Measurements from ENCODE around the gene SMCO4. TPM values are rescaled to one million over a fixed set of nuclear protein-coding genes. Genes with fewer than 3 reads are reported as not detected.

The SMCO4 gene
- total RNA-seq, 1 donor from 2014 or later: 6.3 TPM

DNA sequence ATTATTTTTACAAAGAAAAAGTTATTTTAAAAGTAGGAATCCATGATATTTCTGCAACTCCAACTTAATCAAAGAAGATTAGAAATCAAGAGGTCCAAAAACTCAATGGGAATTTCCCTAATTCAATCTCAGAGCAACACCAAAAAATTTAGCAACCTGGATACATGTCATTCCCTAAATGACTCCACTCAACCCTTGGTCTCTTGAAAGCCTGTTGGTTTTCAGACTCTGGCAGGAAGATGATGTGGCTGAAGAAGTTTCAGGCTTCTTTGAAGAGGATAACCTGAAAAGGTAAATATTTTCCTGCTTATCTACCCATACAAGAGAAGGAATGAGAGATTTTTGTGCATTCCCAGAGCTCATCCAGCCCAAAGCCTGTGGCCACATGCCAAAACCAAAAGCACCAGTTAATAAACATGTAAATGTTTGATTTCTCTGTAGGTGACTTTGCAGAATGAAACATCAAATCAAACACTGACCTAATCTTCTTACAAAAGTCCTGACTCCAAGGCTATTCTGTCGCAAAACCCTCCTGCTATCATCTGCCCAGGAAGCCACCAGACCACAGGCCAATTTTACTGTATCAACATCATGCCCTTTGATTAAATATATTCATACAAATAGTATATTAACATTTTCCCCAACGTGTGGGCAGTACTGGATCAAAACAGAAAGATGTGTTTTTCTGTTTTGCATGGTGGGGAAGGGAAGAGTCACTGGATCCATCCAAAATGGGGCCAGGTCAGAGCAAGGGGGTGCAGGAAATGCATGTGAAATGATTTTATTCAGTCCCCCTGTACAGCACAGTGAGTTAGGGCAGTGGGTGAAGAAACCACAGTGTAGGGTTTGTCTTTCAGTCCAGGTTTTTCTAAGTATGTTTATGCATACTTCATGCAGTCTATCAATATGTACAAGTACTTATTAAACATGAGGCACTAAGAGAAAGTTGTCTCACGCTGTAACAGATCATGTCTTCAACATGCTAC is 38.8 kb downstream of the SMCO4 start:
- DNase-seq (ENCODE audit: low spot score): no peak

DNA sequence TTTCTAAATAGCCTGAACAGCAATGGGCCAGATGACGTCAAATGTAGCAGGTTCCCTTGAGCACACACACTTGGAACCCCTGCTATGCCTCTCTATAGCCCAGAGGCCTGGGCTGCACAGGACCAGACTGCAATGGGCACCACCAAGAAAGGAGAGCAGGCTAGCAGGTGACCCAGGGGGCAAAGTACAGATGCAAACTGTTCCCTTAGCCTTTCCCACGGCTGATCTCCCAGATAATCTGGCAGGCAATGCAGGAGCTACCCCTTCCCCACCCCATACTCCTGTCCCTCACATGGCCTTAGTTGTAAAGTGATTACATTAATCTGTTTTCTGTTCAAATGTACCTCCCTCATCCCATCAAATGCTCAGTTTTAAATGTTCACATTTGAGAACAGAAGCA is 41.3 kb downstream of the SMCO4 start:
- no peak for DNase-seq (ENCODE audit: low spot score)

DNA sequence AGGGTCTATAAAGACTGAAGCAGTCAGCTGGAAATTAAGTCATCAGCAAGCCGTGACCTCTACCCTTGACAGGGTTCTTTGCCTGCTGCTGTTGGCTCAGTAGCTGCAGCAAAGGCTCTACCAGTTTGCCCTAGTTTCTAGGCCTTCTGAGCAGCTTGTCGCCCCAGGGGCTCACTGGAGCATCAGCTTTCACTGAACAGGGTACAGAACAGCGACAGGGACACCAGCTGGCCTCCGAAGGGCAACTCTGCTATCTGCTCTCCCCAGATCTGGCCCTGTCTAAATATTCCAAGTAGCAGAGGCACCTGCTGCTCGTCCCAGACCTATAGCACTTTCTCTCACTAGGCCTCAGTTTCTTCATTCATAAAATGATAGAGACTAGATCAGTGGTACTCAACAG is 42.4 kb downstream of the SMCO4 start:
- DNase-seq (ENCODE audit: low spot score): no peak

DNA sequence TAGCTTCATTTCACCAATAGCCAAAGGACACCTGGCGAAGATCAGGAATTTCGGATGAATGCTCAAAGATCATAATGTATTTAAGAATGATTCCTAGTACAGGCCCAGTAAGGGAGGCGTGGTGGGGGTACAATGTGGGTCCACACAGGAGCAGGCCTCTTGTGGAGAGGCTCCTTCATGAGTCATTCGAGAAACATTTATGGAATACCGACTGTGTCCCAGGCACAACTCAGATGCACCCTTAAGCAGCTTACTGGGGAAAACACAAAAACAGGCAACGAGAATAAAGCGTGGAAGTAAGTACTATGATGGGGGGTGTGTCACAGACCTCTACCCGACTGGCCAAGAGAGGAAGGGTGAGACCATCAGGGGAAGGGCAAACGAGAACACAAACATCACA is 44.5 kb downstream of the SMCO4 start:
- no peak for DNase-seq (ENCODE audit: low spot score)

DNA sequence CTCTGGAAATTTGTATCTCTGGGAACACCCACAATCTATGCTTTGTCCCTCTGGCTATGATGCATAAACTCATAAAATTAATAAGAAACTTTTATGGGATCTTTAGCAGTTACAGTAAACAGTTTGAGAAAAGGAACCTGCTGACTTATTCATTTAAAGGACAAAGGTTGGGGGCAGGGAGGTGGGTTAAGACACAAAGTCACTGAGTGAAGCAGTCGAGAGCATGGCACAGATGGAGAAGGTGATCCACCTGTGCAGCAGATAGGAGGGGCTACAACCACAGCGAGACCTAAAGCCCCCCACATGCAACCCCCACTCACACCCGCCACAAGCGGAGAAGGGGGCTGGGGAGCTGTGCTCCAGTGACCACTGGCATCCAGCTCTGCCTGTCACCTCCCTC is 45.0 kb downstream of the SMCO4 start:
- no peak for DNase-seq (ENCODE audit: low spot score)

DNA sequence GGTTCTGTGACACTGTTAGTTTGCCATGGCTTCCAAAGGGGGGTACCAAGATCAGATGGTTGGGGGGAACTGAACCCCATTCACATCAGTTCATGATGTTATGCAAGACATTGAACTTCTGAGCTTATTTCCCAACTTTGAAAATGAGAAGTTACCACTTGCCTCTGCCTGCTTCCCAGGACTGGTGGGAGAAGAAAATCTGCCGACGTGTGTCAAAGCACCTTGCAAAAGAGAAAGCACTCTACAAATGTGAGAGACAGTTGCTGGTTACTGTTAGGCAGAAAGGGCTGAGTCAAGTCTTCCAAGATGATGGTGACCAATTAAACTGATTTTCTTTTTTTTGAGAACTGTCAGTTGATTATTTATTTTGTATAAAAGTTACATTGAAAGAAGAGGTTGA is 45.6 kb downstream of the SMCO4 start:
- DNase-seq (ENCODE audit: low spot score): no peak

DNA sequence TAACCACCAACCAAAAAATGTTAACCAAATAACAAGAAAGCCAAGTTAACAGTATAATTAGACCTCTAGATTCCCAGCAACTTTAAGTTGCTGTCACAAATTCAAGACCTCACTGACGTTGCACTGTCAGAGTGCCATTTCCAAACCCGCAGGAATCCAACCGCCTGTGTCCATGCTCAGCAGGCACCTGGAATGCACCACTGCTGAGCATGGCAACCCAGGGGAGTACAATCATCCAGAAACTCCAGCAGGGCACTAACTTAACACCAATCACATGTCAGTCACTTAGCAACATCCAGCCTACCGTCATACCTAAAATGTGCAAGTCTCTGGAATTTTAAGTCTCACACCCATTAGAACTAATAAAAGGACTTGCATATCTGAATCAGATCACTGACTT is 48.8 kb downstream of the SMCO4 start:
- no peak for DNase-seq (ENCODE audit: low spot score)

DNA sequence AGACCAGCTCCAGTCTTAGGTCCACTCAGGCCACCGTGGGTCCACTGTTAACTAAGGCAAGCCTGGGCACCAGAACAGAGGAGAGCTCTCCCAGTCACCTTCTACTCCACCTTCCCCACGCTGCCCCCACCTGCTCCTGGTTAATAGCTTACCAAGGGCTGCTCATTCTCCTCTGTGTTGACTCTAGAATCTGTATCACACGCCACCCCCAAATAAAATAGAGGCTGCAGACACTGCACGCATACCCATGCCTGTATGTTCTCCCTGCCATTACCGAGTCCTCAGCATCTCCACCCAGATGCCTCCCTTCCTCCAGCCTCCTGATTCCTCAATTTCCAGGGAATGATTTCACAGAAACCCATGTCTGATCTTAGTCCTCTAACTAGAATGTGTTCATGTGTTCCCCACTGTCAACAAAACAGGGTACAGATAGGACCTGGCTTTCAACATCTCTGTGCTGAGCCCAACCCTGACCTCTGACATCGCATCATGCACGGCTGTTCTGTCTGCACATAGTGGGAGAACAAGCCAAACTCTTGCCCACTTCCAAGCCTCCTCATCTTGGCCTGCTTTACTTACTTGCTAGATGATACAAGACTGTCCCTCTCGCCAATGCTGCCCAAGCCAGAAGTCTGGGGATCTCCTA is 49.8 kb downstream of the SMCO4 start:
- no peak for DNase-seq (ENCODE audit: low spot score)

DNA sequence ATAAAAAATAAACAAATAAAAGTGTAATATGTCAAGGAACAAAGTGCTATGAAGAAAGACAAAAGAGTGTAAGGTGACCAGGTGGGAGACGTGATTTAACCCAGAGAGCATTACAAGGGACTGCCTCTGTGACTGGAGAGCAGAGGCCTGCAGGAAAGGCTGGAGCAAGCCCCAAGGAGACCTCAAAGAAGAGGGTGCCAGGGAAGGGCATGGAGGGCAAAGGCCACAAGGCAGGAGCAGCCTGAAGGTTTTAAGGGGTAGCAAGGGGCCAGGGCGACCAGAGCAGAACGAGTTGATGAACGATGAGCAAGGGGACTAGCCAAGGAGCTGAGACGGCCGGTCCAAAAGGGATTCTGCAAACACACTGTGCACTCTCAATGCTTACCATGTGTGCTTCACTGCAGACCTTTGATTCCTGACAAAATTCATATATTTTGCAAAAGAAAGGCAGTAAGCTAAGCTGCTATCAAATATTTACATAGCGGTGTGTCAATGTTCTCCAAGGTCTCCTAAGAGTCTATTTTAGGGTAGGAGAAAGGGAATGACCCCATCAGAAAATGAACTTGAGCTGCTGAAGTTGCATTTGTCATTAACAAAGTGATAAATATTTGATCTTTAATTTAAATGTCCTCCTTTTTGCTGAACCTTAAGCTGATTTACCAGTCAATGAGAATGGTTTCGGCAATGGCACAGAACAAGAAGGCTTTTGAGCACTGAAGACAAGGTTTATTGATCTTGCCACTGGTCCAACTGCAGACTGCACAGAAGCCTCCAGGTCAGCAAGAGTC is 50.5 kb downstream of the SMCO4 start:
- no peak for DNase-seq (ENCODE audit: low spot score)

DNA sequence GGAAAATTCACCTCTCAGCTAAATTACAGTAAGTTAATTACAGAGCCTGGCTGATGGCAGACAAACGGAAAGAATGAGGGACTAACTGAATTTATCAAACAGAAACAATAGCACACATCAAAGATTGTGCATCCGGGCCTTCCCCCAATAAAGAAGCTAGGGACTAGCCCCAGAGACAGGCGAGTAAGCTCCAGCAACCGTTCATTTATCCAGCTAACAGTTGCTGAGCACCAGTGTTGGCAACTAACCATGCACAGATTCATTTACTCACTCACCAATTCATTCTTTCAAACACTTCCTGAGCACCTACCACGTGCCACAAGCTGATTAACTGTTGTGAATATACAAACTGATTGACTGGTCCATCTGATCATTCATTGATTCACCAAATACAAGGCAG is 51.2 kb downstream of the SMCO4 start:
- no peak for DNase-seq (ENCODE audit: low spot score)

DNA sequence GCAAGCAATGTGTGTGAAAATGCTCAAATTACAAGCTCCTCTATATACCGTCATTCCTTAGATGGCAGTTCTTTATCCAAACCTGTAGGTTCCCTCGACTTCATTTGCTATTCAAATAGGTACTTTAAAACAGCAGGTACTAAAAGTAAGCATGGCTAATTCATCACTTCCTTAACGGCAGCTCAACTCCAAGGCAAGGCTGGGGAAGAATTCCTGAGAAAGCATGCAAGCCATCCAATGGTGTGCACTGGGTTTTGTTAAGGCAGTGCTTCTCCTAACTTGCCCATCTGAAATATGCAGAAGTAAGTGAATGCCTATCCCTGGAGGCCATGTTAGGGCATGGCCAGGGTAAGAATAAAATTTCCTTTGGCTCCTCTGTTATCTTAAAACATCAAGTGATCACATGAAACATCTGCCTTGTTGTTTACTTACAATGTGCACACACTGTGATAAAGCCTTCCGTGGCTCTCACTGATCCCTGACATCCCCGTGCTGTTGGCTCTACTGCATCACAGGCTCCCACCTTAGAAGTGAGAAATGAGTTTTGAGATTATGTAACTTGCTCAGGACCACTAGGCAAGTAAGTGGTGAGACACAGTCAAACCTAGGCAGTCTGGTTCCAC is 52.1 kb downstream of the SMCO4 start:
- no peak for DNase-seq (ENCODE audit: low spot score)

DNA sequence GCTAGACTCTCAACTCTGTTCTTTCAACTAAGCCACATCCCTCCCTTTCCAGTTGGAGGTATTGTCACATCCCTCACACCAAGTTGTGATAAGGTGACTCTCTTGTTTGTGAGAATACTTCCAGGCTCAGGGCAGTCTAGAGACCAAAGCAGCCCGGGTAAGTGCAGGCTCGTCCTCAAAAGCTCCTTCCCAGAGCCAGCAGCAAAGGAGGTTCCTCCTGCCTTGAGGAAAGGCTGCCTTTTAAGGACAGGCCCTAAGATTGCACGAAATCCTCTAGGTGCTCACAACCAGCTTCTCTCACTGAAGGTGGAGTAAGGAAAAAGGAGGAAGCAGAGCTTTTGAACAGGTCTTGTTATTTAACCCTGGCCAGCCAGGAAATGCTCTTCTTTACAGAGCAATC is 53.4 kb downstream of the SMCO4 start:
- no peak for DNase-seq (ENCODE audit: low spot score)

DNA sequence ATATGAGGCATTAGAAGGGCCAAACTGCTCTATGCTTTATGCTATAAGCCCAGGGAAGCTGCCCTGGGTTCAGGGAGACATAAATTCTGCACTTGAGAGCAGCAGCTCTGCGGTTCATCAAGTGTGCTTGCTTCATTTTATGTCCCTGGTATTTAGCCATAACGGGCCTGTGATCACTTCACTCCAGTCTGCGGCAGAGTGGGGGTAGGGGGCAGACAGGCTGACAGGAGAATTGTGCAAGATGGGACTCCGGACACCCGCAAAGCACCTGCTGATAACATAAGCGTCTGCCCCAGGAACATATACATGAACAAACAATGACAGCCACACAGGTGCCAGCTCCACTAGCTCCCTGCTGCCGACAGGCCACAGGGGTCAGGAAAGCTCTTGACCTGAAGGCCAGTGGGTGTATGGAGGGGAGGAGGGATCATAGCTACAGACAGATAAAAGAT is 56.1 kb downstream of the SMCO4 start:
- DNase-seq (ENCODE audit: low spot score): peak; percentile 89

DNA sequence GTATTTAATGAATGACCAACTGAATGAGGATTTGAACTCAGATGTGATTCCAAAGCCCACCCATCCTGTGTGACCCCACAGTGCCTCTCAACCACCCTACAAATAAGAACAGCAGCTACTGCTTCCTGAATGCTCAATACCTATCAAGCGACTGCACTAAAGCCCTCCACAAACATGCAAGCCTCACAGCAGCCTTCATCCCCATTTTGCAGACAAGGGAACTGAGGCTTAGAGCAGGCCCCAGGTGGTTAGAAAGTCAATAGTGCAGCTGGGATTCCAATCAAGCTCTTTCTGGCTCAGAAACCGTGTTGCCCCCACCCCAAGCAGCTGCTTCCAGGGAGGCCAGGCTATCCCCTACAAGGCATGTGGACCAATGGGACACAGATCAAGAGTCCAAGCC is 57.2 kb downstream of the SMCO4 start:
- DNase-seq (ENCODE audit: low spot score): no peak

DNA sequence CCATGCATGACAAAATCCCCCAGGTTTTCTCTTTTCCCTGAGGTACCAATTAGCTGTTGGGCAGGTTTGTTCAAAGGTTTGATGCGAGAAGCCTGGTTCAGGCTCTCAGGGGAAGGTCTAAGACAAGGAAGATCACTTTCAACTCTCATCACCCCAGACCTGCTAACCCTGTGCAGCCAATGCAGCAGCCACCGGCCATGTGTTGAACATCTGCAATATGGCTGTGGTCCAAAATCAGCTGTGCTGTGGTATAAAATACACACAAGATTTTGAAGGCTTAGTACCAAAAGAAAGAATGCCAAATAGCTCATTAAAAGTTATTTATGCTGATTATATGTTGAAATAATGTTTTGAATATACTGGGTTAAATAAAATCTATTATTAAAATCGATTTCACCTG is 58.5 kb downstream of the SMCO4 start:
- DNase-seq (ENCODE audit: low spot score): peak; percentile 74

DNA sequence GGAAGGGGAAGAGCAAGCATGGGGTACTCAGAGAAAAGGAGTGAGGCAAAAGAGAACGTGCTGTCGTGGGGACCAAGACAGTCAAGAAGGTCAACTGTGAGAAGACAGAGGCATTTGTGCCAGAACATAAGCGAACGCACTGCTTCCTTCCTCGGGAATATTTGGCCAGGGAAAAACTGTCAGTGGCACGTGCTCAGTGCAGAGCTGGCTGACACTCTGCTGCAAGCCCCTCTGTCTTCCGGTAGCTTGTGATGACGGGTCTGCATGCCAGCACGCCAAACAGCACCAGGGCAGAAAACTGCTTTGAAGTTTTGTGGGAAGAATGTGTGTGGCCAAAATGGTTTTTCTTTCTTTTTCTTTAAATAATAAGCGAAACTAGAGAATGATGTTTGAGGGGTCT is 60.6 kb downstream of the SMCO4 start:
- no peak for DNase-seq (ENCODE audit: low spot score)

DNA sequence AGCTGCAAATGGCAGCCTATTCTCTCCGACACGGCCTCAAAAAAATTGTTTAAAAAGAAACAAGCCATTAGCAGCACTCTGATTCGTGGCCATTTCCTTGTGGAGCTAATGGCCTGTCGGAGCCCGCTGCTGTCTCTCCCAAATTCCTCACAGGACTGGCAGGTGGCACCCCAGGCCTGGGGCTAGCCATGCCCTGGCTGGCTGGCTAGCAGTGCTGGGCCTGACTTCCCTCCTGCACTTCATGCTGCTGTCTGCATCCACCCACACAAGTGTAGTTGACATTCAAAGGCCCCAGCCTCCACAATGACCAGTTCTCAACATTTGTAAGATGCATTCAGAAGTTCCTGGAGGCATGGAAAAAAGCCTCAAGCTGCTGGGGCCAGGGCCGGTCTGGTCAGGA is 61.5 kb downstream of the SMCO4 start:
- no peak for DNase-seq (ENCODE audit: low spot score)

DNA sequence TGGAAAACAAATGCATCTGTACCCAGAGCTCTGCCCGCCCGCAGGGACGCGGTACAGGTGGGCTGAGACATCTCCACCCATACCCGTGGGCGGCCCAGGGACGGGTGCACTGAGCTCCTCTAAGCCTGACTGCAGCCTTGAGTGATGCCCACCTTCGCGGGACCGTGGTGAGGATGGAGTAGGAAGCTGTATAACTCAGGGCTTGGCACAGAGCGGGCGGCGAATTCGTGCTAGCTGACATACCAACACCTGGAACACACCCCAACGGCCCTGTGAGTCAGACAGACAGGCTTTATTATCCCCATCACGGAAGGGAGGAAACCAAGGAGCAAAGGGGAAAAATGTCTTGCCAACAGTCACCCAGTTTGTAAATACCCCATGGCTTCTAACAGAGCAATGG is 61.9 kb downstream of the SMCO4 start:
- DNase-seq (ENCODE audit: low spot score): no peak

DNA sequence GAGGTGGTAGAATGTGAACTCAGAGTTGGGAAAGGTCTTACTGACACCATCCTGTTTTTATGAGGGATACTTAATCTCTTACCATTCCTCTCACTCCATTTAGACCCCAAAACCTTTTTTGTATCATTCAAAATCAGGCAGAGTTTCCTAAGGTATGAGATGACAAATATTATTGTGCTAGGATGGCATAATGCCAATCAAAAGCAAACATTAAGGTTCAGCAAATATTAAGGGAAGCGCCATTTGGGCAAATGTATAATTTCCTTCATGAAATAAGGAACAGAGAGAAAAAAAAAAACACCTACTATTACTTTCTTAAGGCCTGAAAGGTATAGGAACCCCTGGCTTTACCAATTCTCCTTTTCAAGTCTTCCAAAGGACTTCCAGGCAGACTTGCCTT is 62.4 kb downstream of the SMCO4 start:
- DNase-seq (ENCODE audit: low spot score): no peak

DNA sequence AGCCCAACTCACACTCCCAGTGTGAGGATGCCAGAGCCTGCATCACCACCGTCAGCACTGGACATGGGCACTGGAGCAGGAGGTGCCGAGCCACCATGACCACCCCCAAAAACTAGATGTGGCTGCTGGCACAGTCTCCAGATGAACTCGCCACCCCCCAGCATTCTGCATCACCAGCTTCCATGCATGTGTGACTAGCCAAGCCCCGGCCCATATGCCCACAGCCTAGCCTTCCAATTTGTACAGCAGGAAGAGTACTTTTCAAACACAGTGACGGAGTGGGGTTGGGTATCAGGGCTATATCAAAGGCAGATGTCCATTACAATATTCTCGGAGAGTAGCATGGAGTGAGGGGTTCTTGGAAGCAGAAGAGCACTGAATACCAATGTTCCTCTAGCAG is 62.9 kb downstream of the SMCO4 start:
- DNase-seq (ENCODE audit: low spot score): no peak

DNA sequence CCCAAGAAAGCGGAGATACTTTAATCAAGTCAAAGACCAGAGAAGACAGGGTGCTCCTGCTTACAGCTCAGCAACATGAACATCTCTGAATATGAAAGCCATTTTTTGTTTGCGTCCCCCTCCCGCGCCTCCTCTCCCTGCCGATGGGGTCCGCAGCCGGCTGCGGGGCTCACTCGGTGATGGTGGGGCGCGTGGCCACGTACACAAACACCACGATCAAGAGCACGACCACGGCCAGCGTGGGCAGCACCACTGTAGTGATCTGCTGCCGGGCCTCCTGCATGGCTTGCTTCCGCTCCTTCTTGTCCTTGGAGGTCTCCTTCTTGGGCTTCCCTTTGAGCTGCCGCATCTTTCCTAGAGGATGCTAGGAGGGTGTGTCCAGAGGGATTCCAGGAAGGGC is 64.3 kb downstream of the SMCO4 start:
- DNase-seq (ENCODE audit: low spot score): no peak

Data from umbilical cord (tissue), 2 donors.